ENCODE measurements around the gene ACKR3. TPM values are rescaled to one million over a fixed set of nuclear protein-coding genes. Genes with fewer than 3 reads are reported as not detected.

Gene ACKR3
- total RNA-seq, 1 donor from 2014 or later, result 6.8 TPM

GRCh38 chr2:236608188-236608525 lies 38.5 kb downstream of the ACKR3 start:
- no peak for DNase-seq (ENCODE audit: low read depth in 2 of 2)

GRCh38 chr2:236608710-236609109 lies 39.1 kb downstream of the ACKR3 start:
- DNase-seq (ENCODE audit: low read depth in 2 of 2), result no peak

- DNase-seq (ENCODE audit: low read depth in 2 of 2), result no peak
Observed at GRCh38 chr2:236610991-236611821, 41.6 kb downstream of the ACKR3 start.

GRCh38 chr2:236612737-236613136 lies 43.1 kb downstream of the ACKR3 start:
- no peak for DNase-seq (ENCODE audit: low read depth in 2 of 2)

GRCh38 chr2:236613612-236614011 lies 44.0 kb downstream of the ACKR3 start:
- no peak for DNase-seq (ENCODE audit: low read depth in 2 of 2)

- no peak for DNase-seq (ENCODE audit: low read depth in 2 of 2)
Observed at GRCh38 chr2:236614551-236614950, 44.9 kb downstream of the ACKR3 start.

- no peak for DNase-seq (ENCODE audit: low read depth in 2 of 2)
Observed at GRCh38 chr2:236616031-236616430, 46.4 kb downstream of the ACKR3 start.

GRCh38 chr2:236616624-236617023 lies 47.0 kb downstream of the ACKR3 start:
- DNase-seq (ENCODE audit: low read depth in 2 of 2), result no peak

- DNase-seq (ENCODE audit: low read depth in 2 of 2), result no peak
Observed at GRCh38 chr2:236617221-236617737, 47.7 kb downstream of the ACKR3 start.

GRCh38 chr2:236617796-236618195 lies 48.2 kb downstream of the ACKR3 start:
- no peak for DNase-seq (ENCODE audit: low read depth in 2 of 2)

- no peak for DNase-seq (ENCODE audit: low read depth in 2 of 2)
Observed at GRCh38 chr2:236618370-236618769, 48.7 kb downstream of the ACKR3 start.

GRCh38 chr2:236619910-236620612 lies 50.4 kb downstream of the ACKR3 start:
- no peak for DNase-seq (ENCODE audit: low read depth in 2 of 2)

GRCh38 chr2:236621786-236622185 lies 52.2 kb downstream of the ACKR3 start:
- no peak for DNase-seq (ENCODE audit: low read depth in 2 of 2)

GRCh38 chr2:236622201-236622600 lies 52.6 kb downstream of the ACKR3 start:
- DNase-seq (ENCODE audit: low read depth in 2 of 2), result no peak

GRCh38 chr2:236622660-236623059 lies 53.0 kb downstream of the ACKR3 start:
- DNase-seq (ENCODE audit: low read depth in 2 of 2), result no peak

GRCh38 chr2:236623816-236624215 lies 54.2 kb downstream of the ACKR3 start:
- no peak for DNase-seq (ENCODE audit: low read depth in 2 of 2)

GRCh38 chr2:236625156-236625690 lies 55.6 kb downstream of the ACKR3 start:
- no peak for DNase-seq (ENCODE audit: low read depth in 2 of 2)

GRCh38 chr2:236626391-236627150 lies 56.9 kb downstream of the ACKR3 start:
- DNase-seq (ENCODE audit: low read depth in 2 of 2), result no peak

GRCh38 chr2:236627193-236627592 lies 57.6 kb downstream of the ACKR3 start:
- no peak for DNase-seq (ENCODE audit: low read depth in 2 of 2)

GRCh38 chr2:236627841-236628240 lies 58.2 kb downstream of the ACKR3 start:
- DNase-seq (ENCODE audit: low read depth in 2 of 2), result no peak

- DNase-seq (ENCODE audit: low read depth in 2 of 2), result no peak
Observed at GRCh38 chr2:236628256-236628901, 58.8 kb downstream of the ACKR3 start.
